Fibroblast of pulmonary artery (primary cell): ENCODE measurements around the gene PRC1.

Experiments used
- DNase-seq: peaks from one replicate; pipeline ENCODE4 v3.0.0-alpha.2; 2010; ENCODE audit warnings: low read depth
- H3K4me3 ChIP-seq: replicated peaks from 2 replicates; pipeline ENCODE4 v1.5.1; 2011; ENCODE audit warnings: low read depth, mild to moderate bottlenecking, control low read depth, low read length, moderate library complexity
- TF ChIP-seq, protein P1 (sequence below): IDR thresholded peaks from 2 replicates; pipeline ENCODE4 v1.5.1; 2011; ENCODE audit warnings: mild to moderate bottlenecking, control low read depth, low read length, inconsistent platforms; ENCODE audit errors: missing control alignments

The PRC1 gene

DNA sequence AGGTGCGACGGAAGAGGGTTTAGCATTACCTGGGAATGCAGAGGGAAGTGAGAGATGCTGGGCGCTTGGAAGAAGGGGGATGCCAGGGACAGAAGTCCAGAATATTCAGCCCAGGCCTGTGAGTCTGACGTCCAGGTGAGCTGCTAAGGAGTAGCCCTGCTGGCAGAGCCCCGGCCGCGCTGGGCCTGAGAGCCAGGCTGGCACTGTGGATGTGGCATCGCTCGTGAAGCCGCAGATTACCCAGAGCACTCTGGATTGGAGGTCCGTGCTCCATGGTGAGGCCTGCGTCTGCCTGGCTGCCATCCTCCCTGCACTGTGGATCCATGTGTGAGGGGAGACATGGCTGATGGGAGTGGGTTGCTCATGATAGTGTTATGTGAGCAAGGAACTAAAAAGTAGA lies 76.8 kb downstream of the PRC1 start:
- H3K4me3 ChIP-seq, result no peak overlapping the region
- TF ChIP-seq, protein P1, sequence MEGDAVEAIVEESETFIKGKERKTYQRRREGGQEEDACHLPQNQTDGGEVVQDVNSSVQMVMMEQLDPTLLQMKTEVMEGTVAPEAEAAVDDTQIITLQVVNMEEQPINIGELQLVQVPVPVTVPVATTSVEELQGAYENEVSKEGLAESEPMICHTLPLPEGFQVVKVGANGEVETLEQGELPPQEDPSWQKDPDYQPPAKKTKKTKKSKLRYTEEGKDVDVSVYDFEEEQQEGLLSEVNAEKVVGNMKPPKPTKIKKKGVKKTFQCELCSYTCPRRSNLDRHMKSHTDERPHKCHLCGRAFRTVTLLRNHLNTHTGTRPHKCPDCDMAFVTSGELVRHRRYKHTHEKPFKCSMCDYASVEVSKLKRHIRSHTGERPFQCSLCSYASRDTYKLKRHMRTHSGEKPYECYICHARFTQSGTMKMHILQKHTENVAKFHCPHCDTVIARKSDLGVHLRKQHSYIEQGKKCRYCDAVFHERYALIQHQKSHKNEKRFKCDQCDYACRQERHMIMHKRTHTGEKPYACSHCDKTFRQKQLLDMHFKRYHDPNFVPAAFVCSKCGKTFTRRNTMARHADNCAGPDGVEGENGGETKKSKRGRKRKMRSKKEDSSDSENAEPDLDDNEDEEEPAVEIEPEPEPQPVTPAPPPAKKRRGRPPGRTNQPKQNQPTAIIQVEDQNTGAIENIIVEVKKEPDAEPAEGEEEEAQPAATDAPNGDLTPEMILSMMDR, result no peak

DNA sequence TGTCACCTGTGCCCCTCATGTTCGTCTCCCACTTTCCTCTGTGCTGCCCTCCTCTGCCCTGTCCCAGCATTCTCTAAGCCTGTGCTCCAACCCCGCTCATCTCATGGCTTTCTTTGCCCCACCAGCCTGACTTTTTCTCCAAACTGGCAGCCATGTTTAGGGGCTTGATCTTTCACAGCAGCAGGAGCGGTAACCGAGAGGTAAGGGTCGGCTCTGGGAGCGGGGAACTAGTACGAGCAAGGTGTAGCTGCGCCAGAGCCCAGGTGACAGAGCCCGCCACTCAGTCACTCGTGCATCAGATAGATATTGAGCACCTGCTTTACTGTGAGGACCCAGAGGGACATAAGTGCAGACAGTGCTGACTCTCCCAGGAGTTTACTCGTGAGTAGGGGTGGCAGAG lies 77.9 kb downstream of the PRC1 start:
- TF ChIP-seq, protein P1, result no peak
- no peak for DNase-seq
- H3K4me3 ChIP-seq, result no peak overlapping the region

More for the DNA sequence above, 76.8 kb downstream of the PRC1 start:
- no peak for DNase-seq
